ENCODE measurements around the gene FAM53B.

GRCh38 chr10:124691421-124692099, 52.6 kb downstream of the FAM53B start:
- TF ChIP-seq POLR2A (IDR thresholded peaks at IDR 0.05; ENCODE audit: low read depth, low read length), result no peak
- no peak for TF ChIP-seq POLR2AphosphoS5 (IDR thresholded peaks at IDR 0.05; ENCODE audit: low read depth, low read length)
- no peak for TF ChIP-seq SPI1 (IDR thresholded peaks at IDR 0.05; ENCODE audit: low read depth, low read length)
- TF ChIP-seq TAF1 (IDR thresholded peaks at IDR 0.05; ENCODE audit: low read depth, low read length), result no peak
- TF ChIP-seq PAX5 (IDR thresholded peaks at IDR 0.05; ENCODE audit: insufficient read depth, low read length, severe bottlenecking), result no peak

Data from GM12891 (cell line).